Measurements from ENCODE around the gene TK1.

- TF ChIP-seq POLR2A (IDR thresholded peaks at IDR 0.05; ENCODE audit: low read depth, low read length) (no peak), POLR2AphosphoS5 (IDR thresholded peaks at IDR 0.05; ENCODE audit: low read depth, low read length) (no peak), TAF1 (IDR thresholded peaks at IDR 0.05; ENCODE audit: borderline replicate concordance, low read depth, low read length) (no peak)
These were observed 2.5 kb downstream of the TK1 start for GRCh38 chr17:78184351-78184750.
